Measurements from ENCODE around the gene GUCY1A2.

GUCY1A2 gene

DNA sequence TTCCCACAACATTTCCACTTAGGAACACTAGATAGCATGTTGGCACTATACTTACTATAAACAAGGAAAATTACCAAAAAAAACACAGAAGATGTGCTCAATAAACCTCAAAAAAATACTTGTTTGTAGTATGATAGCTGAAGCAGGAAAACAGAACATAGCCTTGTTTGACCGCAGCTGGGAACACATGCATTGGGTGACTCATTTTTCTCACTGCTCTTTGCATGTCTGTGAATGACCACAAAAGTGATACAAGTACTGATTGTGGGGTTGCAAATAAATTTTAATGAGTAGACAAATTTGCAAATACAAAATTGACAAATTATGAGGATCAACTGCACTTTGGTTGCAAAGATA is 22.8 kb upstream of the GUCY1A2 start:
- no peak overlapping the region for H3K27ac ChIP-seq
- no peak overlapping the region for H3K4me3 ChIP-seq
- no peak for DNase-seq (ENCODE audit: low spot score)
- TF ChIP-seq, protein P1, sequence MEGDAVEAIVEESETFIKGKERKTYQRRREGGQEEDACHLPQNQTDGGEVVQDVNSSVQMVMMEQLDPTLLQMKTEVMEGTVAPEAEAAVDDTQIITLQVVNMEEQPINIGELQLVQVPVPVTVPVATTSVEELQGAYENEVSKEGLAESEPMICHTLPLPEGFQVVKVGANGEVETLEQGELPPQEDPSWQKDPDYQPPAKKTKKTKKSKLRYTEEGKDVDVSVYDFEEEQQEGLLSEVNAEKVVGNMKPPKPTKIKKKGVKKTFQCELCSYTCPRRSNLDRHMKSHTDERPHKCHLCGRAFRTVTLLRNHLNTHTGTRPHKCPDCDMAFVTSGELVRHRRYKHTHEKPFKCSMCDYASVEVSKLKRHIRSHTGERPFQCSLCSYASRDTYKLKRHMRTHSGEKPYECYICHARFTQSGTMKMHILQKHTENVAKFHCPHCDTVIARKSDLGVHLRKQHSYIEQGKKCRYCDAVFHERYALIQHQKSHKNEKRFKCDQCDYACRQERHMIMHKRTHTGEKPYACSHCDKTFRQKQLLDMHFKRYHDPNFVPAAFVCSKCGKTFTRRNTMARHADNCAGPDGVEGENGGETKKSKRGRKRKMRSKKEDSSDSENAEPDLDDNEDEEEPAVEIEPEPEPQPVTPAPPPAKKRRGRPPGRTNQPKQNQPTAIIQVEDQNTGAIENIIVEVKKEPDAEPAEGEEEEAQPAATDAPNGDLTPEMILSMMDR (IDR thresholded peaks at IDR 0.05): no peak

DNA sequence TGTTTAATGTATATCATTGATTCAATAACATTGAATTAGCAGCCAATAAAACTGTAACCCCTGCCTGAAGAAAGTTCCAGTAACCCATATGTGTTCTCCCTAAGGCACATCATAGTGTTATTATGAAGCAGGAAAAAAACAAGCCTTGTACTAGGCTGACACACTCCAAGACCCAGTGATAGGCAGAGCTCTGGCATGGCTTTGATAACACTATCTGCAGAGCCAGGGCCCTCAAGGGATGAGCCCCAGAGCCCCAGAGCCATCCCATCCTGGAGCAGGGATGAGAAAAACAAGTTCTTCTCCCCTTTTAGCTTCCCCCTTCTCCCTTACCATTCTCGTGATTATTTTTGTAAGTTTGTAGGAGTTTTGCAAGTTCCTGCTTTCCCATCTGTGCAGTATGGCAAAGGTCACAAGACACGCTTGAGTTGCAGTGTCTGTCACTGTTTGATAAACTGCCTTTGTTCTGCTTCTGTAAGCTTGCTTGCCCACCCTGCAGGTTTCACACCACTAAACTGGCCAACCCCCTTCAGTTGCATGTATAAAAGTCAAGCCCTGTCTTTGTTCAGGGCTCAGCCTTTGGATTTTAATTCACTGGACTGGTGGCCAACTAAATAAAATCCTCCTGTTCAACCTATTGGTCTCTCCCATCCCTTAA is 22.3 kb upstream of the GUCY1A2 start:
- DNase-seq (ENCODE audit: low spot score): no peak
- H3K27ac ChIP-seq: no peak overlapping the region

DNA sequence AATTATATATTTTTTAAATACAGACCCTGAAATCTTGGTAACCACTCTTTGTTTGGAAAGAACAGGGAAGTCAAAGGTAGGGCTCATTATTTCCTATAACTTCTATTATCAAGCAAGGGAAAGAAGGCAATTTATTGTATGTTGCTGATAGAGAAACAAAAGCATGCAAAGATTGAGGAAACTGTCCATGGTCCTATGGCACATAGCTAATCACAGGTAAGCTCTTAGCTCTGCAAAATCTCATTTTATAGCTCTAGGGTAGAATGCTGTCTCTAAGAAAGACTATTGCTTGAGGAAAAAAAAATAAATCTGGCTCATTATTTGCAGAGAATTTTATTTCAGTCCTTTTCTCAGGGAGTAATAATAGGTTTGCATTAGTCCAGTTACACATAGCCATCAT is 7.4 kb upstream of the GUCY1A2 start:
- no peak overlapping the region for H3K27ac ChIP-seq
- no peak for DNase-seq (ENCODE audit: low spot score)
- TF ChIP-seq, protein P1 (IDR thresholded peaks at IDR 0.05): no peak
- no peak overlapping the region for H3K4me3 ChIP-seq

More for the DNA sequence above, 22.3 kb upstream of the GUCY1A2 start:
- TF ChIP-seq, protein P1 (IDR thresholded peaks at IDR 0.05): no peak
- H3K4me3 ChIP-seq: no peak overlapping the region

DNA sequence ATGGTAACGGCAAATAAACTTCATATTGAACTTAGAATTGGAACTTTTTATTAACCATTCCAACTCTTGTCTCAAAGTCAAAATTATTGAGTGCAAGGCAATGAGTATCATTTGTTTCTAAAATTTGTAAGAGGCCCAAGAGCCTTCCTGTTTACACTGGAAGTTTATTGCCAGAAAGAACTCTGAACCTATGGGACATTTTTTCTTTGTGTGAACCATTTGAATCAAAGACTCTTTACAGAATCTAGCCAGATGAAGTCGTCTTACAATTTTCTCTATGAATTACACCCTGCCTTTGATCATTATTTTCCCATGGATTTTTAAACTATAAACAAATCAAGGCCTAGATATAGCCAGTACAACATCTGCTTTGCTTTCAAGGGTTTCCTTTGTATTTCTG is 2.3 kb upstream of the GUCY1A2 start:
- TF ChIP-seq, protein P1 (IDR thresholded peaks at IDR 0.05): no peak
- Histone ChIP-seq H3K4me3 (no peak overlapping the region), H3K27ac (no peak overlapping the region)
- no peak for DNase-seq (ENCODE audit: low spot score)

DNA sequence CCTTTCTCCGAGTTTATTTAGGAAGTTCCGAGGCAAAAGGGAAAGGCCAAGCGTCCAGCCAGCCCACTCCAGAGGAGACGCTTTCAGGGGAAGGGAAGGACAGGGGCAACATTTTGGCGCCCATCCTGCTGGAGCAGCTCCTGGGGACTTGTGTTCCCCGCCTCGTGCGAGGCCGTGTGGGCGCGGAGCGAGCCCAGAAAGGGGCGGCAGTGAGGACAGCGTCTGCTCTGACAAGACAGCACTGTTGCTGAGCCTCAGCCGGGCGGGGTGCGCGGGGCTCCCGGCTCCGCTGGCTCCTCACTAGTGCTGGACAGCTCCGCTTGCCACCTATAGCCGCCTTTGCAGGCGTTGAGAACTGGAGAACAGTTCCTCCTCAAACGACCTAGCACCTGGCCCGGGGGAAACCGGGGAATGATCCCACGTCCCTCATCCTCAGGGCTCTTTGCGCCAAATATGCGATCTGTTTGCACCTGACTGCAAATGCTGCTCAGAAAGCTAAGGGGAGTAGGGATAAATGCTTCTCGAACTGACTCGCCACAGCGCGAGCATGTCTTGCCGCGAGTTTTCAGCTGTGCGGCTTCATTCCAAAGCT is 722 bp upstream of the GUCY1A2 start:
- peak overlapping the region; percentile 74 for H3K4me3 ChIP-seq
- DNase-seq (ENCODE audit: low spot score): peak; percentile 79
- H3K27ac ChIP-seq: peak overlapping the region in 1 of 2 donors; percentile 78
- TF ChIP-seq, protein P1 (IDR thresholded peaks at IDR 0.05): no peak

DNA sequence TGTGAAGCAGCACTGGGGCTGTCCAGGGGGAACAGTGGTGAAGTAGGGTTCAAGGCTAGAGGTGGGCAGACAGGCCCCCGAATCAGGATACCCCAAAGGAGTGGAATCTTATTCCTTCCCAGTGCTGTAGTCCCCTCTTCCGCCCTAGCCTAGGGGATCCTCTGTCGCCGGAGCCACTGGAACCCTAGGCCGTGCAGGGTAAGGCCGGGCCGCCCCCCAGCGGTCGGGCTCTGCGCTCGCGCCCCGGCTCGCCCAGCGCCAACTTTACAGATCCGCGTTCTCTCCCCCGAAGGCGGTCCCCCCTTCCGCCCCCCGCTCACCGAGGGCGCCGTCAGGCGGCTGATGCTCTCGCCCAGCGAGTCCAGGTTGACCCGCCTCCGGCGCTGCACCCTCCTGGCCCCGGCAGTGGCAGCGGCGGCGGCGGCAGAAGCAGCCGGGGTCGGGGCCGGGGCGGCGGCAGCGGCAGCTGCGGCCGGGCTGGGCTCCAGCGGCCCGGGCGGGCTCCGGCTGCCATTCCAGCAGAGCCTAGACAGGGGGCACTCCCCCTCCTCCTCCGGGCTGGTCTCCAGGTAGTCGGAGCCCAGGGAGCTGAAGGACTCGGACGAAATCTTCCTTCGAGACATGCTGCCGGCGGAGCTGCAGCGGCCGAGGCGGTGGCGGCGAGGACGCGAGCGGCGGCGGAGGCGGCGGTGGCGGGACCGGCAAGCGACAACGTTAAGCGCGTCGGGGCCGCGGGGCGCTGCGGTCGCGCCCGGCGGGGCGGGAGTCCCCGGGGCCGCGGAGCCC is 650 bp downstream of the GUCY1A2 start:
- H3K27ac ChIP-seq: peak overlapping the region in 1 of 2 donors; percentile 78

More for the DNA sequence above, 650 bp downstream of the GUCY1A2 start:
- TF ChIP-seq, protein P1 (IDR thresholded peaks at IDR 0.05): peak; percentile 29
- peak overlapping the region; percentile 74 for H3K4me3 ChIP-seq
- DNase-seq (ENCODE audit: low spot score): peak; percentile 69
